Common myeloid progenitor, CD34-positive (primary cell): ENCODE data around the gene MYO16.

Source experiments
- CTCF ChIA-PET: fragments of 350-600 bp; sonication (Branson Sonifier 250); formaldehyde crosslinking; loops from one replicate; lab custom pipeline; 2021; ENCODE audit warnings: antibody characterized with exemption; lab: Charles Lee
- POLR2A ChIA-PET: fragments of 350-600 bp; sonication (Branson Sonifier 250); formaldehyde crosslinking; loops from one replicate; lab custom pipeline; 2021; ENCODE audit warnings: antibody characterized with exemption; lab: Charles Lee
- DNase-seq, 3 donors: peaks; one replicate each; pipeline versions ENCODE4 v3.0.0 to v3.0.0-alpha.2; 2013
- H3K27ac ChIP-seq, 2 experiments: 1 replicate in 1 of 2; 2 replicates in 1 of 2; pipeline ENCODE4 v1.7.0; 2013; ENCODE audit warnings: inconsistent platforms in 2 of 2, low read length in 2 of 2, mild to moderate bottlenecking in 2 of 2, low read depth in 1 of 2, moderate library complexity in 1 of 2; ENCODE audit not compliant: severe bottlenecking in 2 of 2, insufficient read depth in 1 of 2, poor library complexity in 1 of 2
- H3K27me3 ChIP-seq, 5 experiments: replicated peaks in 2 of 5; 1 replicate in 3 of 5; 2 replicates in 2 of 5; pipeline versions ENCODE4 v1.6.1 to v1.7.0; 2013; ENCODE audit warnings: low read length in 4 of 5, mild to moderate bottlenecking in 2 of 5, moderate library complexity in 2 of 5, inconsistent platforms in 1 of 5; ENCODE audit not compliant: insufficient read depth in 5 of 5, control insufficient read depth in 4 of 5
- H3K36me3 ChIP-seq, 4 experiments: 1 replicate in 2 of 4; 2 replicates in 2 of 4; pipeline versions ENCODE4 v1.6.1 to v1.7.0; 2013; ENCODE audit warnings: low read length in 3 of 4, control low read depth in 1 of 4, mild to moderate bottlenecking in 1 of 4; ENCODE audit not compliant: control insufficient read depth in 4 of 4, insufficient read depth in 4 of 4
- H3K4me1 ChIP-seq, 4 experiments: 1 replicate in 3 of 4; 2 replicates in 1 of 4; pipeline versions ENCODE4 v1.6.1 to v1.7.1; 2013; ENCODE audit warnings: low read length in 3 of 4, mild to moderate bottlenecking in 3 of 4, control low read depth in 1 of 4, inconsistent platforms in 1 of 4, moderate library complexity in 1 of 4; ENCODE audit not compliant: control insufficient read depth in 4 of 4, insufficient read depth in 4 of 4; ENCODE audit errors: control extremely low read depth in 1 of 4
- H3K4me3 ChIP-seq, 7 experiments: 1 replicate in 4 of 7; 2 replicates in 3 of 7; pipeline versions ENCODE4 v1.5.1 to v1.7.0; 2013; ENCODE audit warnings: mild to moderate bottlenecking in 7 of 7, low read length in 6 of 7, moderate library complexity in 6 of 7, inconsistent platforms in 2 of 7, low read depth in 2 of 7, control low read depth in 1 of 7; ENCODE audit not compliant: insufficient read depth in 4 of 7, control insufficient read depth in 1 of 7; ENCODE audit errors: extremely low read depth in 1 of 7
- H3K9me3 ChIP-seq, 5 experiments: 1 replicate in 4 of 5; 2 replicates in 1 of 5; pipeline versions ENCODE4 v1.6.1 to v1.7.1; 2013; ENCODE audit warnings: low read length in 4 of 5, mild to moderate bottlenecking in 2 of 5, inconsistent platforms in 1 of 5, low read depth in 1 of 5, moderate library complexity in 1 of 5; ENCODE audit not compliant: control insufficient read depth in 4 of 5, insufficient read depth in 2 of 5; ENCODE audit errors: control extremely low read depth in 1 of 5
- WGBS: methylation state at CpG from one replicate; pipeline ENCODE4 v1.1.5; 2013; ENCODE audit not compliant: insufficient coverage; 5-methylcytosine and 5-hydroxymethylcytosine counted together

Gene MYO16

DNA sequence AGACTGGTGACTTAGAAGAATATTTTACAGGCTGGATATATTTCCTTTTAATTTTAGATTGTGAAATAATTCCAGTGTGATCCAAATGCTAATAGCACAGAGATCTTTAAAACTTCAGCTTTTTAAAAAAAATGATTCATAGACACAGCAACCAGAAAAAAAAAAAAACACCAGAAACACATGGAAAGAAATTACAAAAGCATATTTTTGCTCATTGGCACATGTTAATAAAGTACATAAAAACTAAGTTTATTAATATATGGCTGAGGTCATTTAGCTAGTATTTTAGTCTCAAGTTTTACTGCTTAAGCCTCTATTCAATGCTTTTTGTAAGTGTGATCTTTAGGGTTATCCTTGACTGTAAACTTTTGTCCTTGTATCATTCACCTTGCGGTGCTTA is 577 bp downstream of the MYO16 start:
- CTCF ChIA-PET: interaction anchor here (1.1 kb wide), 1 partner anchor 18 kb away, joined by 3 read pairs; no protein-coding TSS in a partner anchor
- Histone ChIP-seq H3K9me3 (peaks cover 0 to 2% (median 0%) of the 10 kb centered on the region in 5 experiments), H3K27me3 (peaks cover 0 to 4% (median 2%) of the 10 kb centered on the region in 5 experiments), H3K4me1 (no peaks in the 10 kb centered on the region), H3K36me3 (no peaks in the 10 kb centered on the region), H3K27ac (no peak overlapping the region), H3K4me3 (no peak overlapping the region)
- DNase-seq: no peak
- POLR2A ChIA-PET: no interaction called here
- WGBS: no CpG with 5 or more reads among the region's 1 CpG

DNA sequence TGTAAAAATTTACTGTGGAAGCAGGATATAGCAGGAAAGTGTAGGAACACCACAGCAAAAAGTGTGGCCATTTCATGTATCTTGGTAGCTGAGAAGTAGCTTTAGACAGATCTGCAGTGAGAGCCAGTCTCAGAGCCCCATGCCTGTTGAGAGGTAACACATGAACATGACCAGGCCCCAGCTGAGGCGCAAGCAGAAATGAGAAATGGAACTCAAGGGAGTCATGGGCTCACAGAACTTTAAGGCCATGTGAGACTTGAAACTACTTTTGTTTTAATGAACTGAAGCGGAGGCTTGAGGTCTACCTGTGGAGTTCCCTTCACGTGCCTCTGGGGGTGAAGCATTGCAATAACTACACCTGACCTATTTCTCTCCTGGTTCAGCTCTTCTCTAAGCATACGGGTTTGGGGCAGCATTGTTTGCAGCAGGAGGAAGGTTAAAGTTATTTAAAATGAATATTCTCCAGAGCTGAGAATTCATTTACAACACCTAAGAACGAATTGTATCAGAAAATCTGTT is 3.3 kb downstream of the MYO16 start:
- Histone ChIP-seq H3K36me3 (no peaks in the 10 kb centered on the region), H3K4me3 (no peak overlapping the region), H3K27me3 (peaks cover 0 to 4% (median 2%) of the 10 kb centered on the region in 5 experiments), H3K9me3 (no peaks in the 10 kb centered on the region), H3K27ac (no peak overlapping the region), H3K4me1 (no peaks in the 10 kb centered on the region)
- DNase-seq: no peak
- CTCF ChIA-PET: no interaction called here
- POLR2A ChIA-PET: no interaction called here
- 53% methylated on average over 2 of the region's 5 CpGs for WGBS

DNA sequence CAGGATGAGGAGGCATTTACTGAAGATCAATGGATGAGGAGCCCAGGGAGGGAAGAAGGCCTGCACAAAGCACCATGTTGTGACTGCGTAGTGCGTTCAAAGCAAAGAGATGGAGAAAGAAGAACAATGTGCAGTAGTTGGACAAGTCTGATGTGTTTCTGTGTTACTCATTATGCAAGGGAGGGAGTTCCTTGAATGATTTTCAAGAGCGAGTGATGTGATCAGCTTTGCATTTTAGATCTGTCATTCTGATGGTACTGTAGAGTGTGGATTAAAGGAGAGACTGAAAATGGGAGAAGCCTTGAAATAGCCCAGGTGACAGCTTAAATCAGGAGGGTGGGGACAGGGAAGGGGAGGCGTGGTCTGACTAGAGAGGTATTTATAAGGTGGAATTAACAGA is 9.5 kb downstream of the MYO16 start:
- no peaks in the 10 kb centered on the region for H3K27me3 ChIP-seq
- WGBS: 100% methylated on average over 3 of the region's 4 CpGs

DNA sequence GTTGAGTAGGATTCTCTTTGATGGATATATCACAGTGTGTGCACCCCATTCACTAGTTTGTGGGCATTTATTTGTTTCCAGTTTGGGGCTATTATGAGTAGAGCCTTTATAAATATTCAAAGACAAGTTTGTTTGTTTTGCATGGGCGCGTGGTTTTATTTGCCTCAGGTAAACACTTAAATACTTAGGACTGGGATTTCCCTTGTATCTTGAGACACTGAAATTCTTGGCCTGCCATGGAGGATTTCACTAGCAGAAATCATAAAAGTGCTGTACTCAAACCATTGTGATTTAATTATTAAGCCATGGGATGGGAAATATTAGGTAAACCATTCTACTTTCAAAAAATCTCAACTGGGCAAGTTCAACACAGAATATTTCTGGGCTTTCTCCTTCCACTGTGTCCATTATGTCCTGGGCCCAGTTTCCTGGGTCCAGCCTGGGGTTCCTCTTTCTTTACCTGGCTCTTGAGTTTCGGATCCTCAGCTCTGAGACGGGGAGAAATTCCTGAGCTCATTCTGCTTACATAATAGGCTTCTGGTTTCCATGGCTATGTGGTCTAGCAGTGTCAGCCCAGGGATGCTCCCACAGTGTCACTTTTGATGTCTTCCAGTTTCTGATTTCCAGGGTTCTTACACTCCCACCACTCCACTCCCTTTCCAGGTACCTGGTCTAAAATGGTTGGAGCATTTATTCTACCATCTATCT is 14.4 kb downstream of the MYO16 start:
- Histone ChIP-seq H3K27me3 (no peaks in the 10 kb centered on the region), H3K36me3 (no peaks in the 10 kb centered on the region), H3K4me1 (no peaks in the 10 kb centered on the region), H3K4me3 (no peak overlapping the region), H3K9me3 (peaks cover 0 to 10% (median 3%) of the 10 kb centered on the region in 5 experiments), H3K27ac (no peak overlapping the region)
- POLR2A ChIA-PET: interaction anchor here (0.7 kb wide), 1 partner anchor 22 kb away, joined by 3 read pairs; no protein-coding TSS in a partner anchor
- CTCF ChIA-PET: no interaction called here
- DNase-seq: no peak
- 90% methylated on average over 4 of the region's 4 CpGs for WGBS

More for the DNA sequence above, 9.5 kb downstream of the MYO16 start:
- no peaks in the 10 kb centered on the region for H3K4me1 ChIP-seq
- ChIA-PET CTCF (no interaction called here), POLR2A (no interaction called here)
- no peaks in the 10 kb centered on the region for H3K36me3 ChIP-seq
- DNase-seq: no peak
- no peak overlapping the region for H3K27ac ChIP-seq
- no peaks in the 10 kb centered on the region for H3K9me3 ChIP-seq
- H3K4me3 ChIP-seq: no peak overlapping the region

DNA sequence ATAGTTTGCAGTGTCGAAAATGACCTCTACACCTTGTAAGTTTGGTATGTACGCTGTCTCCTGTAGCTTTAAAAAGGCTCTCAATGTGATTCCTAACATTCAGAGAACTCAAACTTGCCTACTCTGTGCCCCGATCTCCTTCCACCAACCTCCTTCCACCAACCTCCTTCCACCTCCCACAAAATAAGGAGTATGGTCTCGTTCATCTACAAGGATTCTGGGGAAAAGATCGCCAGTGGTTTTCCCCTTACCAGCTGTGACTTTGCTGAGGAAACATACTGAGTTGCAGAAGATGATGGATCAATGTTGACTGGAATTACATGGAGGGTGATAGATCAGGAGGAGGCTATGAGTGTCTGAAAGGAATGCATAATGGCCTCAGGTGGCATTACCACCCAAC is 16.0 kb downstream of the MYO16 start:
- H3K4me3 ChIP-seq: no peak overlapping the region
- POLR2A ChIA-PET: no interaction called here
- no peaks in the 10 kb centered on the region for H3K36me3 ChIP-seq
- no peaks in the 10 kb centered on the region for H3K4me1 ChIP-seq
- CTCF ChIA-PET: no interaction called here
- no peaks in the 10 kb centered on the region for H3K27me3 ChIP-seq
- DNase-seq: no peak
- H3K27ac ChIP-seq: no peak overlapping the region
- H3K9me3 ChIP-seq: peaks cover 0 to 10% (median 3%) of the 10 kb centered on the region in 5 experiments
- WGBS: 90% methylated on average over 5 of the region's 5 CpGs

DNA sequence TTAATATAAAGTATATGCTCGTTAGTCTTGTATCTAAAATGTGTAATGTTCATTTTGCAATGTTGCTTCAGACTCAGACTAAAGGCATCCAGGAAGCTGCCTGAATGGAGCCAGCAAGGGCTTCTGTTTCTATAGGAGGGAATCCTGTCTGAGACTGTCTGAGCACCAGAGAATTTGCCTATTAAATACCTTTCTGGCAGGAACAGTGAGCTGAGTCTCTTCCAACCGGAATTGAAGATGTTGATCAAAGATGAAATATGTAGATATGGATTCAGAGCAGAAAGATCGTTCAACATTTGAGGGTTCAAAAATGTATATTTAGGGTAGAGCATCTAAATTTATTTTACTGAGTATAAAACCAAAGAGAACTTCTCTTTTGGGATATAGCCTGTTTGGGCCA is 20.9 kb downstream of the MYO16 start:
- no peak for DNase-seq
- CTCF ChIA-PET: no interaction called here
- POLR2A ChIA-PET: no interaction called here

DNA sequence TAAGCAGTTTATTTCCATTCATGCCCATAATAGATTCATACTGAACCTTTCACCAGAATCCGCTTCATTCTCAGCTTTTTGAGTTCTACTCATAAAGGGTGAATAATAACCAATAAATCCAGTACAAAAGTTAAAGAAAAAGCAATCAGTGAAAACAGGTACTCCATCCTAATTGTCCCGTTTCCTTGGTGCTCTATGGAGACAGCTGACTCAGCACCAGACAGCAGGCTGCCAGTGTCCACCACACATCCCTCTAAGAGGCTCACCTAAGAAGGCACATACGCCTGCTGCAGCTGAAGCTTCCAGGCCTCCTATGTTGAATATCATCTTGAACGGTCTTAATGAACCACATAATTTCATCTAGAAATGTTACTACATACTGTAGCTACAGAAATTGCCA is 27.3 kb downstream of the MYO16 start:
- Histone ChIP-seq H3K9me3 (peaks cover 0 to 4% (median 0%) of the 10 kb centered on the region in 5 experiments), H3K27me3 (no peaks in the 10 kb centered on the region), H3K4me1 (no peaks in the 10 kb centered on the region), H3K4me3 (no peak overlapping the region), H3K36me3 (no peaks in the 10 kb centered on the region), H3K27ac (no peak overlapping the region)
- no peak for DNase-seq
- ChIA-PET CTCF (no interaction called here), POLR2A (no interaction called here)
- 88% methylated on average over 1 of the region's 4 CpGs for WGBS

More for the DNA sequence above, 20.9 kb downstream of the MYO16 start:
- Histone ChIP-seq H3K4me1 (no peaks in the 10 kb centered on the region), H3K4me3 (no peak overlapping the region), H3K36me3 (no peaks in the 10 kb centered on the region), H3K9me3 (peaks cover 0 to 9% (median 3%) of the 10 kb centered on the region in 5 experiments), H3K27ac (no peak overlapping the region), H3K27me3 (no peaks in the 10 kb centered on the region)
- WGBS: 100% methylated on average over 1 of the region's 3 CpGs
